ENCODE measurements around the gene MACO1.

- TF ChIP-seq EZH2phosphoT487 (IDR thresholded peaks at IDR 0.05; ENCODE audit: insufficient read depth, low read depth) (no peak), EZH2 (IDR thresholded peaks at IDR 0.05; ENCODE audit: insufficient read depth, poor library complexity, severe bottlenecking) (no peak)
Observed at GRCh38 chr1:25501235-25502058, 70.8 kb downstream of the MACO1 start.

Measured in GM23248 (cell line).